ENCODE data around the gene UTP14A.

DNA sequence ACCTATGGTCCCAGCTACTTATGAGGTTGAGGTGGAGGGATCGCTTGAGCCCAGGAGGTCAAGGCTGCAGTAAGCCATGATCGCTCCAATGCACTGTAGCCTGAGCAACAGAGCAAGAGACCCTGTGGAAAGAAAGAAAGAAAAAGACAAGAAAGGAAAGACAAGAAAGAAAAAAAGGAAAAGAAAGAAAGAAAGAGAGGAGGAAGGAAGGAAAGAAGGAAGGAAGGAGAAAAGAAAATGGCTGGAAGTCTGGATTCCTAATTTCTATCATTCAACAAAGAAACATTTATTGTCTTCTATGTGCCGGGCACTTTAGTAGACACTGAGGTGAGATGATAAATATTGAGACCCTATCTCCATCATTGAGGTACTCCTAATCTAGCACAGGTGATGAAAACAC is 49.7 kb downstream of the UTP14A start:
- TF ChIP-seq, protein P1, sequence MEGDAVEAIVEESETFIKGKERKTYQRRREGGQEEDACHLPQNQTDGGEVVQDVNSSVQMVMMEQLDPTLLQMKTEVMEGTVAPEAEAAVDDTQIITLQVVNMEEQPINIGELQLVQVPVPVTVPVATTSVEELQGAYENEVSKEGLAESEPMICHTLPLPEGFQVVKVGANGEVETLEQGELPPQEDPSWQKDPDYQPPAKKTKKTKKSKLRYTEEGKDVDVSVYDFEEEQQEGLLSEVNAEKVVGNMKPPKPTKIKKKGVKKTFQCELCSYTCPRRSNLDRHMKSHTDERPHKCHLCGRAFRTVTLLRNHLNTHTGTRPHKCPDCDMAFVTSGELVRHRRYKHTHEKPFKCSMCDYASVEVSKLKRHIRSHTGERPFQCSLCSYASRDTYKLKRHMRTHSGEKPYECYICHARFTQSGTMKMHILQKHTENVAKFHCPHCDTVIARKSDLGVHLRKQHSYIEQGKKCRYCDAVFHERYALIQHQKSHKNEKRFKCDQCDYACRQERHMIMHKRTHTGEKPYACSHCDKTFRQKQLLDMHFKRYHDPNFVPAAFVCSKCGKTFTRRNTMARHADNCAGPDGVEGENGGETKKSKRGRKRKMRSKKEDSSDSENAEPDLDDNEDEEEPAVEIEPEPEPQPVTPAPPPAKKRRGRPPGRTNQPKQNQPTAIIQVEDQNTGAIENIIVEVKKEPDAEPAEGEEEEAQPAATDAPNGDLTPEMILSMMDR (IDR thresholded peaks at IDR 0.05; ENCODE audit: low read length), result no peak
- TF ChIP-seq EZH2 (IDR thresholded peaks at IDR 0.05; ENCODE audit: borderline replicate concordance, low read length), result no peak

Data from OCI-LY1 (cell line).